ENCODE data around the gene THRB. TPM values are rescaled to one million over a fixed set of nuclear protein-coding genes. Genes with fewer than 3 reads are reported as not detected.

THRB gene
- total RNA-seq, 5 donors from 2014 or later (not counting 1 experiment from before 2014, with no cell fraction given), result 0.03 to 0.29 (median 0.19) TPM; not detected in 2

DNA sequence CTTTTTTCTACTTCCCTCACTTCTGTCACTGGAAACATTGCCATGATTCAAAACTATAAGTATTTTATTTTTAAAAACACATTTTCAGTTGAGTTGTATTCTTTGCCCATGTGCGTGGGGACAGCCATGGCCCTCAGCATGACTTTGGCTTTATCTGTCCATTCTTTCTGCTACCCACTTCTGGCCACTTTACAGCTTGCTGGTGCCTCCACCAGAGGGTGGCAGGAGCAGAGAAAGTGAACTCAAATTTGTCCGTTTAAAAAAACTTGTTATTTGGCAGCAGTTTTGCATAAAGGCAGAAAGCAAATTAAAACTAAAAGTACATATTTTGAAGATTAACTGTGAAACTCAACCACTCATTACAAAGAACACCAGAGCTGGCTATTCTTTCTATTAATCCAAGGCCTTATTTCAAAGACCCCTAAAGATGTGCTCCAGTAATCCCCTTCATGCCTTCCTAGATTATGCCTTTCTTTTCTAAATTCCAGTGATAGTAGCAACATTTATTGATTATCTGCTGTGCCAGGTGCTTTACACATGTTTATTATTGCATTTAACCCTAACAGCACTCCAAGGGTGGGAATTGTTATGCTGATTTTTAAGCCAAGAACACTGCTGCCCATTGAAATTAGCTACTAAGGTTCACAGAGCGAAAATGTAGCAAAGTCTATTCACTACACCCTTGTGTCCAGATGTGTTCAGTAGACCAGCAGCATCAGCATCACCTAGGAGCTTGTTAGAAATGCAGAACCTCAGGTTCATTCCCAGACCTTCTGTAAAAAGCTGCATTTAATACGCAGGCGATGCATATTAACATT is 134.8 kb downstream of the THRB start:
- no peaks in the 10 kb centered on the region for H3K4me1 ChIP-seq (ENCODE audit: control insufficient read depth in 1 of 2, extremely low read depth in 1 of 2, insufficient read depth in 2 of 2, low read length in 2 of 2)
- H3K9me3 Mint-ChIP-seq, result no peaks in the 10 kb centered on the region
- H3K36me3 Mint-ChIP-seq, result no peaks in the 10 kb centered on the region
- ATAC-seq (replicated peaks in 1 of 4) (no peak), DNase-seq (no peak)
- no peaks in the 10 kb centered on the region for H3K27me3 ChIP-seq (replicated peaks in 1 of 2; ENCODE audit: control insufficient read depth in 2 of 2, extremely low read depth in 1 of 2, insufficient read depth in 2 of 2, low read length in 1 of 2)
- no peak overlapping the region for H3K4me3 Mint-ChIP-seq
- H3K4me1 Mint-ChIP-seq, result no peaks in the 10 kb centered on the region
- no peaks in the 10 kb centered on the region for H3K36me3 ChIP-seq (ENCODE audit: control insufficient read depth in 2 of 2, extremely low read depth in 1 of 2, insufficient read depth in 1 of 2, low read length in 1 of 2)
- 83% methylated on average over 3 of the region's 5 CpGs for WGBS (ENCODE audit: insufficient coverage)
- no peaks in the 10 kb centered on the region for H3K9me3 ChIP-seq
- CTCF ChIA-PET, result no interaction called here
- H3K27ac ChIP-seq (ENCODE audit: low read length), result no peak overlapping the region
- H3K27me3 Mint-ChIP-seq, result no peaks in the 10 kb centered on the region
- no peak overlapping the region for H3K27ac Mint-ChIP-seq
- H3K4me3 ChIP-seq (ENCODE audit: control insufficient read depth in 1 of 2, extremely low read depth in 1 of 2, low read length in 1 of 2), result no peak overlapping the region
- POLR2A ChIA-PET, result no interaction called here

DNA sequence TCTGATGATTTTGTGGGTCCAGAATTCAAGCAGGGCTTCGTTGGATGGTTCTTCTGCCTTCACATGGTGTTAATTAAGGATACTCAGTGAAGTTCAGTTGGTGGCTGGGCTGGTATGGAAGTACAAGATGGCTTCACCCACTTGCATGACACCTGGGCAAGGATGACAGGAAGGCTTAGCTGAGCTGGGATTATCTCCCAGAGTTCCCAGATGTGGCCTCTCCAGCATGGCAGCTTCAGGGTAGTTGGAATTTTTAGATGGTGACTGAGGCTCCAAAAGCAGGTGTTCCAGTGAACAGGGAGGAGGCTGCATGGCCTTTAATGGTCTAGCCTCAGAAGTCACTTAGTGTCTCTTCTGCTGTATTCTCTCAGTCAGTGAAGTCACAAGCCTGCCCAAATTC is 135.5 kb downstream of the THRB start:
- Mint-ChIP-seq H3K36me3 (no peaks in the 10 kb centered on the region), H3K27ac (no peak overlapping the region), H3K4me1 (no peaks in the 10 kb centered on the region), H3K9me3 (peaks cover 0 to 5% (median 0%) of the 10 kb centered on the region in 3 donors), H3K4me3 (no peak overlapping the region), H3K27me3 (no peaks in the 10 kb centered on the region)
- ATAC-seq (replicated peaks in 1 of 4) (no peak), DNase-seq (no peak)
- no peaks in the 10 kb centered on the region for H3K4me1 ChIP-seq (ENCODE audit: control insufficient read depth in 1 of 2, extremely low read depth in 1 of 2, insufficient read depth in 2 of 2, low read length in 2 of 2)
- no peaks in the 10 kb centered on the region for H3K9me3 ChIP-seq
- H3K4me3 ChIP-seq (ENCODE audit: control insufficient read depth in 1 of 2, extremely low read depth in 1 of 2, low read length in 1 of 2), result no peak overlapping the region
- ChIA-PET POLR2A (no interaction called here), CTCF (no interaction called here)
- no peaks in the 10 kb centered on the region for H3K36me3 ChIP-seq (ENCODE audit: control insufficient read depth in 2 of 2, extremely low read depth in 1 of 2, insufficient read depth in 1 of 2, low read length in 1 of 2)
- H3K27me3 ChIP-seq (replicated peaks in 1 of 2; ENCODE audit: control insufficient read depth in 2 of 2, extremely low read depth in 1 of 2, insufficient read depth in 2 of 2, low read length in 1 of 2), result no peaks in the 10 kb centered on the region
- H3K27ac ChIP-seq (ENCODE audit: low read length), result no peak overlapping the region
- WGBS (ENCODE audit: insufficient coverage), result 20% methylated on average over 1 of the region's 1 CpG

DNA sequence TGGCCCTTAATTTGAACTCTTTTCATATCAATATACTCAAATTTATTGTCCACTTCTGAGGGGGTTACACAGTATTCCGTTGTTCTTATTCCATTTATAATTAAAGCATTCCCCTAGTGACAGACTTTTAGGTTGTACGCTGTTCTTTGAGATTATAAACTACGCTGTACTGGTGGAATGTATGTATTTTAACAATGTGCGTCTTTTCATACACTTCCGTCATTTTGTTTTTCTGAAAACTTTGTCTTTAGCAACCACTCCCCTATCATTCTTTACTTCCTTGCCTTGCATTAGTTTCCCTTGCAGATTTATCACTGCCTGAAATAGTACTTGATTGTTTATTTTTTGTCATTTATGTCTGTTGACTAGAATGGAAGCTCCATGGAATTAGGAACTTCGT is 137.0 kb downstream of the THRB start:
- DNase-seq, result no peak
- H3K27me3 ChIP-seq (replicated peaks in 1 of 2; ENCODE audit: control insufficient read depth in 2 of 2, extremely low read depth in 1 of 2, insufficient read depth in 2 of 2, low read length in 1 of 2), result no peaks in the 10 kb centered on the region
- no peaks in the 10 kb centered on the region for H3K27me3 Mint-ChIP-seq
- H3K27ac ChIP-seq (ENCODE audit: low read length), result no peak overlapping the region
- ChIA-PET CTCF (no interaction called here), POLR2A (interaction anchor here in 1 of 2 donors (0.6 kb wide), 1 partner anchor 254 kb away, joined by 3 read pairs; no protein-coding TSS in a partner anchor)
- H3K27ac Mint-ChIP-seq, result no peak overlapping the region
- H3K9me3 ChIP-seq, result no peaks in the 10 kb centered on the region
- H3K9me3 Mint-ChIP-seq, result peaks cover 0 to 5% (median 0%) of the 10 kb centered on the region in 3 donors
- H3K4me3 Mint-ChIP-seq, result no peak overlapping the region
- no peaks in the 10 kb centered on the region for H3K36me3 ChIP-seq (ENCODE audit: control insufficient read depth in 2 of 2, extremely low read depth in 1 of 2, insufficient read depth in 1 of 2, low read length in 1 of 2)
- H3K4me1 Mint-ChIP-seq, result no peaks in the 10 kb centered on the region
- WGBS (ENCODE audit: insufficient coverage), result no CpG with 5 or more reads among the region's 6 CpGs
- no peak overlapping the region for H3K4me3 ChIP-seq (ENCODE audit: control insufficient read depth in 1 of 2, extremely low read depth in 1 of 2, low read length in 1 of 2)
- H3K36me3 Mint-ChIP-seq, result no peaks in the 10 kb centered on the region
- ATAC-seq (replicated peaks in 1 of 4), result no peak
- H3K4me1 ChIP-seq (ENCODE audit: control insufficient read depth in 1 of 2, extremely low read depth in 1 of 2, insufficient read depth in 2 of 2, low read length in 2 of 2), result no peaks in the 10 kb centered on the region

DNA sequence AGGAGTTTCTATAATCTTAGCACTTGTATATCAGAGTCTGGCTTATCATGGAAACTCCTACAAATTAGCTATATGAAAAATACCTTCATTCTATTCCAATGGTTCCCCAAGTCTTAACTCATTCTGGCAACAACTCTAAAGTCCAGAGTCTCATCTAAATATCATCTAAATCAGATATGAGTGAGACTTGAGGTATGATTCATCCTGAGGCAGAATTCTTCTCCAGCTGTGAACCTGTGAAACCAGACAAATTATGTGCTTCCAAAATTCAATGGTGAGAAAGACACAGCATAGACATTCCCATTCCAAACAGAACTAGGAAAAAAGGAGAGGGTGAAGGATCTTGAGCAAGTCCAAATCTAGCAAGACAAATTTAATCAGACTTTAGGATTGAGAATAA is 138.8 kb downstream of the THRB start:
- Mint-ChIP-seq H3K36me3 (no peaks in the 10 kb centered on the region), H3K4me3 (no peak overlapping the region), H3K4me1 (no peaks in the 10 kb centered on the region), H3K27ac (no peak overlapping the region), H3K27me3 (no peaks in the 10 kb centered on the region), H3K9me3 (peaks cover 0 to 5% (median 0%) of the 10 kb centered on the region in 3 donors)
- Histone ChIP-seq H3K27me3 (replicated peaks in 1 of 2; ENCODE audit: control insufficient read depth in 2 of 2, extremely low read depth in 1 of 2, insufficient read depth in 2 of 2, low read length in 1 of 2) (no peaks in the 10 kb centered on the region), H3K9me3 (no peaks in the 10 kb centered on the region), H3K36me3 (ENCODE audit: control insufficient read depth in 2 of 2, extremely low read depth in 1 of 2, insufficient read depth in 1 of 2, low read length in 1 of 2) (no peaks in the 10 kb centered on the region), H3K4me1 (ENCODE audit: control insufficient read depth in 1 of 2, extremely low read depth in 1 of 2, insufficient read depth in 2 of 2, low read length in 2 of 2) (no peaks in the 10 kb centered on the region), H3K4me3 (ENCODE audit: control insufficient read depth in 1 of 2, extremely low read depth in 1 of 2, low read length in 1 of 2) (no peak overlapping the region), H3K27ac (ENCODE audit: low read length) (no peak overlapping the region)
- DNase-seq, result no peak
- ChIA-PET POLR2A (no interaction called here), CTCF (no interaction called here)
- ATAC-seq (replicated peaks in 1 of 4), result no peak

DNA sequence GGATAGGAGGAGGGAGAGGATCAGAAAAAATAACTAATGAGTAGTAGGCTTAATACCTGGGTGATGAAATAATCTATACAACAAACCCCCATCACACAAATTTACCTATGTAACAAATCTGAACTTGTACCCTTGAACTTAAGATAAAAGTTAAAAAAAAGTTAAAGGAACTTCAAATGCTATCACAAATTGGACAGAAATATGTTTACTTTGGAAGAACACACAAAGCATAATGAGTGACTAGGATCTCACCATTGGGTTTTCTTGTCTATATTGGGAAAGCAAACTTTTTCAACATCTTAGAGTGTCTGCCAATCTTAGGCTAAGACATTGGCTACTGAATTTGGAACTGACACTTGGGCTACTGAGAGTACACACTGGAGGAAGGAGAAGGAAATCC is 140.4 kb downstream of the THRB start:
- no peak overlapping the region for H3K4me3 Mint-ChIP-seq
- no peaks in the 10 kb centered on the region for H3K4me1 Mint-ChIP-seq
- no peaks in the 10 kb centered on the region for H3K36me3 ChIP-seq (ENCODE audit: control insufficient read depth in 2 of 2, extremely low read depth in 1 of 2, insufficient read depth in 1 of 2, low read length in 1 of 2)
- CTCF ChIA-PET, result no interaction called here
- H3K27me3 Mint-ChIP-seq, result no peaks in the 10 kb centered on the region
- no peaks in the 10 kb centered on the region for H3K4me1 ChIP-seq (ENCODE audit: control insufficient read depth in 1 of 2, extremely low read depth in 1 of 2, insufficient read depth in 2 of 2, low read length in 2 of 2)
- ATAC-seq (replicated peaks in 1 of 4), result no peak
- H3K4me3 ChIP-seq (ENCODE audit: control insufficient read depth in 1 of 2, extremely low read depth in 1 of 2, low read length in 1 of 2), result no peak overlapping the region
- POLR2A ChIA-PET, result no interaction called here
- H3K27ac Mint-ChIP-seq, result no peak overlapping the region
- H3K9me3 ChIP-seq, result no peaks in the 10 kb centered on the region
- no peak for DNase-seq
- H3K36me3 Mint-ChIP-seq, result no peaks in the 10 kb centered on the region
- H3K27ac ChIP-seq (ENCODE audit: low read length), result no peak overlapping the region
- H3K9me3 Mint-ChIP-seq, result peaks cover 0 to 5% (median 0%) of the 10 kb centered on the region in 3 donors
- H3K27me3 ChIP-seq (replicated peaks in 1 of 2; ENCODE audit: control insufficient read depth in 2 of 2, extremely low read depth in 1 of 2, insufficient read depth in 2 of 2, low read length in 1 of 2), result no peaks in the 10 kb centered on the region

DNA sequence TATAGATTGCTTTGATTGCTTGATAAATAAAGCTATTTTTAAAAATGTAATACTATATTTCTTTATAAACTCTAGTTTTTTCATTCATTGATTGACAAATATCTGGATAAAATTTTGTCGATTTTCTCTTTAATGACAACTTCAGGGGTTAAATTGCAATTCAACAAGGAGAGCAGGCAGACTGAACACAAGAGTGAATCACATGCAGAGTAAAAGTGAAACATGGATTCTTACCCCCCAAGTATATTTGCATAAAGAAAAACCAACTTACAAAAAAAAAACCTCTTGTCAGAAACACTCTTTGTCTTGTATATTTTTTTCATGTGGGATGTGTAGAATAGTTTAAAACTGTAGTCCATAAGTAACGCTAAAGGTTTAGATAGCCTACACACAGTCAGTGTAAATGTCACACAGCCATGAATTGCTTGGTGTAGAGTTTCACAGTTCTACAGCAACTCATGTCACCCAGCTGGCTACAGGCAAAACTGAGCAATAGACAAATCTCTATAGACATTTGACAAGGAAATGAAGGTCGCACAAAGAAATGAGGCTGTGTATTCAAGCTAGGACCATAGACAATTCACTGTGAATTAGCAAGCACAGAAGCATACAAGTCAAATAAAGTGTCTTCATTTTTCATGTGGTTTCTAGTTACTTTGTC is 141.6 kb downstream of the THRB start:
- Histone ChIP-seq H3K27me3 (replicated peaks in 1 of 2; ENCODE audit: control insufficient read depth in 2 of 2, extremely low read depth in 1 of 2, insufficient read depth in 2 of 2, low read length in 1 of 2) (no peaks in the 10 kb centered on the region), H3K4me1 (ENCODE audit: control insufficient read depth in 1 of 2, extremely low read depth in 1 of 2, insufficient read depth in 2 of 2, low read length in 2 of 2) (no peaks in the 10 kb centered on the region), H3K36me3 (ENCODE audit: control insufficient read depth in 2 of 2, extremely low read depth in 1 of 2, insufficient read depth in 1 of 2, low read length in 1 of 2) (no peaks in the 10 kb centered on the region), H3K9me3 (no peaks in the 10 kb centered on the region), H3K27ac (ENCODE audit: low read length) (no peak overlapping the region), H3K4me3 (ENCODE audit: control insufficient read depth in 1 of 2, extremely low read depth in 1 of 2, low read length in 1 of 2) (no peak overlapping the region)
- CTCF ChIA-PET, result no interaction called here
- POLR2A ChIA-PET, result no interaction called here
- Mint-ChIP-seq H3K4me3 (no peak overlapping the region), H3K27ac (no peak overlapping the region), H3K9me3 (peaks cover 0 to 5% (median 0%) of the 10 kb centered on the region in 3 donors), H3K36me3 (no peaks in the 10 kb centered on the region), H3K27me3 (no peaks in the 10 kb centered on the region), H3K4me1 (no peaks in the 10 kb centered on the region)
- ATAC-seq (replicated peaks in 1 of 4), result no peak
- no peak for DNase-seq
- WGBS (ENCODE audit: insufficient coverage), result 80% methylated on average over 1 of the region's 3 CpGs
